Endothelial cell of coronary artery (primary cell): ENCODE data around the gene GDF2. TPM values are rescaled to one million over a fixed set of nuclear protein-coding genes. Genes with fewer than 3 reads are reported as not detected.

Source experiments
- total RNA-seq: library from RNA; depleted of rRNA; stranded (reverse); fragments of >200 nt; gene quantifications from 2 replicates; pipeline ENCODE4 v1.2.3, GENCODE V29; 2014

Gene GDF2
- total RNA-seq: not detected in 2 replicates

GRCh38 chr10:47322300-47323061, at the start of gene GDF2:
GDF2 (plus strand) TSS chr10:47322454; CDS start chr10:47322669, 215 bp downstream.

GRCh38 chr10:47299611-47300428, 22.4 kb upstream of the GDF2 start, which contains the start of gene GDF10:
GDF10 (plus strand) TSS chr10:47300197; CDS start chr10:47300652, 455 bp downstream.

GRCh38 chr10:47348138-47348651, 25.9 kb downstream of the GDF2 start, which contains the start of gene RBP3:
RBP3 (plus strand) TSS chr10:47348363; CDS start chr10:47348485, 122 bp downstream.

Other genes with a start within 250 kb of the GDF2 start
- not detected in 2 replicates for gene GDF10, start 22.3 kb upstream of the GDF2 start, total RNA-seq
- not detected in 2 replicates for gene RBP3, start 25.9 kb downstream of the GDF2 start, total RNA-seq
- under 0.01 and 0.09 TPM in 2 replicates for gene ZNF488, start 61.8 kb downstream of the GDF2 start, total RNA-seq
- 0.56 TPM in 1 of 2 replicates, not detected in the other for gene ANXA8, start 161.7 kb downstream of the GDF2 start, total RNA-seq
- not detected in 2 replicates for gene FAM25G, start 169.2 kb downstream of the GDF2 start, total RNA-seq
- 0.90 and 2.9 TPM in 2 replicates for gene AGAP9, start 201.2 kb downstream of the GDF2 start, total RNA-seq